HepG2 (cell line): ENCODE data around the gene TMEM14C. TPM values are rescaled to one million over a fixed set of nuclear protein-coding genes. Genes with fewer than 3 reads are reported as not detected.
A peak's percentile ranks its signal among the peaks of the same experiment; 100 is the strongest.

Experiments
- AKAP8 ChIP-seq: sonication (generic); formaldehyde crosslinking; IDR thresholded peaks from 2 replicates; pipeline ENCODE4 v1.5.1; 2020; ENCODE audit warnings: mild to moderate bottlenecking, missing genetic modification reagents
- ASH2L ChIP-seq: fragments of 300-600, 200-600 bp; sonication (generic); IDR thresholded peaks from 2 replicates; pipeline ENCODE4 v1.7.0; 2017; ENCODE audit warnings: low read depth, mild to moderate bottlenecking, moderate library complexity, mixed read lengths, low read length; ENCODE audit not compliant: insufficient read length
- CBX1 ChIP-seq: IDR thresholded peaks from one replicate; pipeline ENCODE4 v1.6.1; 2016; ENCODE audit warnings: antibody characterized with exemption, low read depth
- CBX2 ChIP-seq, 2 experiments: fragments of 200-600 bp in 1 of 2; sonication (generic); formaldehyde crosslinking in 1 of 2; IDR thresholded peaks; 2 replicates each; pipeline versions ENCODE4 v1.7.0 to v1.8.1; 2018 to 2022; ENCODE audit warnings: low read depth in 2 of 2, low read length in 1 of 2, mild to moderate bottlenecking in 1 of 2, missing genetic modification reagents in 1 of 2
- CSRNP1 ChIP-seq: sonication (generic); formaldehyde crosslinking; IDR thresholded peaks from 2 replicates; pipeline ENCODE4 v1.8.1; 2023; ENCODE audit warnings: mild to moderate bottlenecking, missing genetic modification reagents
- GMEB2 ChIP-seq: IDR thresholded peaks from 2 replicates; pipeline ENCODE4 v1.6.1; 2016; ENCODE audit warnings: missing biosample characterization, missing genetic modification reagents, low read depth
- HOXA5 ChIP-seq: sonication (generic); formaldehyde crosslinking; IDR thresholded peaks from 2 replicates; pipeline ENCODE4 v1.4.0; 2020; ENCODE audit warnings: missing genetic modification reagents
- MEF2D ChIP-seq: sonication (generic); formaldehyde crosslinking; IDR thresholded peaks from 2 replicates; pipeline ENCODE4 v1.5.1; 2020; ENCODE audit warnings: mild to moderate bottlenecking, missing genetic modification reagents
- MIER2 ChIP-seq: IDR thresholded peaks from 2 replicates; pipeline ENCODE4 v1.6.1; 2016; ENCODE audit warnings: missing biosample characterization, missing genetic modification reagents
- SMAD1 ChIP-seq: sonication (generic); formaldehyde crosslinking; IDR thresholded peaks from 2 replicates; pipeline ENCODE4 v1.4.0; 2020; ENCODE audit warnings: missing genetic modification reagents, low read depth, mild to moderate bottlenecking, borderline replicate concordance
- TAF1 ChIP-seq: sonication (generic); formaldehyde crosslinking; IDR thresholded peaks from 2 replicates; pipeline ENCODE4 v1.4.0; 2020; ENCODE audit warnings: missing genetic modification reagents
- ZBTB38 ChIP-seq: sonication (generic); formaldehyde crosslinking; IDR thresholded peaks from 2 replicates; pipeline ENCODE4 v1.5.1; 2020; ENCODE audit warnings: mild to moderate bottlenecking, missing genetic modification reagents
- ZNF30 ChIP-seq: sonication (generic); formaldehyde crosslinking; IDR thresholded peaks from 2 replicates; pipeline ENCODE4 v1.5.0; 2020; ENCODE audit warnings: mild to moderate bottlenecking, missing genetic modification reagents
- ZNF574 ChIP-seq: sonication (generic); formaldehyde crosslinking; IDR thresholded peaks from 2 replicates; pipeline ENCODE4 v1.4.0; 2020; ENCODE audit warnings: missing genetic modification reagents
- ZNF772 ChIP-seq: sonication (generic); formaldehyde crosslinking; IDR thresholded peaks from 2 replicates; pipeline ENCODE4 v1.5.0; 2020; ENCODE audit warnings: mild to moderate bottlenecking, missing genetic modification reagents
- ZNF891 ChIP-seq: sonication (generic); formaldehyde crosslinking; IDR thresholded peaks from 2 replicates; pipeline ENCODE4 v1.5.0; 2020; ENCODE audit warnings: mild to moderate bottlenecking, missing genetic modification reagents
- polyA plus RNA-seq, 8 experiments: library from polyadenylated mRNA; depleted of rRNA in 3 of 8; stranded (reverse) in 7 of 8; unstranded in 1 of 8; fragments of >200 nt; fragmentation: Illumina TruSeq in 4 of 8; extraction: Trizol in 4 of 8; gene quantifications; 2 replicates each; pipeline versions ENCODE4 v1.2.1 to v1.2.3, GENCODE V29; 2011 to 2016; ENCODE audit warnings: low read depth in 4 of 8, missing spikeins in 1 of 8, mixed read lengths in 1 of 8; ENCODE audit not compliant: insufficient read depth in 1 of 8
- total RNA-seq, 5 experiments: library from RNA; depleted of rRNA; stranded (reverse); fragments of >200 nt; fragmentation: Illumina TruSeq; extraction: Trizol; gene quantifications; 2 replicates each; pipeline ENCODE4 v1.2.3, GENCODE V29; 2016; ENCODE audit warnings: low read depth in 1 of 5
- TF ChIP-seq, protein P1 (sequence below): sonication (generic); formaldehyde crosslinking; IDR thresholded peaks from 2 replicates; pipeline ENCODE4 v1.9.0; 2021; ENCODE audit warnings: missing genetic modification reagents, mild to moderate bottlenecking, borderline replicate concordance
- TF ChIP-seq, protein P2 (sequence below): sonication (generic); formaldehyde crosslinking; IDR thresholded peaks from 2 replicates; pipeline ENCODE4 v1.4.0; 2020; ENCODE audit warnings: missing genetic modification reagents, low read depth, mild to moderate bottlenecking, borderline replicate concordance
- TF ChIP-seq, protein P3 (sequence below): sonication (generic); formaldehyde crosslinking; IDR thresholded peaks from 2 replicates; pipeline ENCODE4 v1.8.0; 2022; ENCODE audit warnings: missing genetic modification reagents, mild to moderate bottlenecking, inconsistent platforms, borderline replicate concordance

The TMEM14C gene
- total and polyA plus RNA-seq, 2 of the 13 experiments (the other 11 are each of a cell fraction or from before 2014, with no cell fraction given) = 184 TPM

GRCh38 chr6:10722820-10723566 is at the start of gene TMEM14C (continued):
- TF ChIP-seq, protein P1, sequence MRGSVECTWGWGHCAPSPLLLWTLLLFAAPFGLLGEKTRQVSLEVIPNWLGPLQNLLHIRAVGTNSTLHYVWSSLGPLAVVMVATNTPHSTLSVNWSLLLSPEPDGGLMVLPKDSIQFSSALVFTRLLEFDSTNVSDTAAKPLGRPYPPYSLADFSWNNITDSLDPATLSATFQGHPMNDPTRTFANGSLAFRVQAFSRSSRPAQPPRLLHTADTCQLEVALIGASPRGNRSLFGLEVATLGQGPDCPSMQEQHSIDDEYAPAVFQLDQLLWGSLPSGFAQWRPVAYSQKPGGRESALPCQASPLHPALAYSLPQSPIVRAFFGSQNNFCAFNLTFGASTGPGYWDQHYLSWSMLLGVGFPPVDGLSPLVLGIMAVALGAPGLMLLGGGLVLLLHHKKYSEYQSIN (CRISPR knock-in tag) = no peak
- TF ChIP-seq CSRNP1 (CRISPR knock-in tag) (peak; percentile 85), ZNF574 (CRISPR knock-in tag) (peak; percentile 90), AKAP8 (CRISPR knock-in tag) (peak; percentile 22; the same call in 1 of the 2 replicates), CBX2 (IDR thresholded peaks at IDR 0.05; ENCODE audit: low read depth, low read length) (no peak), CBX2 (CRISPR knock-in tag; IDR thresholded peaks at IDR 0.05; ENCODE audit: low read depth) (0 out of 2 replicates have a peak, but pooled peaks have one; percentile 35), SMAD1 (CRISPR knock-in tag) (peak; percentile 94; the same call in 1 of the 2 replicates), MEF2D (CRISPR knock-in tag) (peak; percentile 97), CBX1 (peak; percentile 92), ZBTB38 (peak; percentile 90), ZNF30 (CRISPR knock-in tag) (no peak), GMEB2 (CRISPR knock-in tag) (0 out of 2 replicates have a peak, but pooled peaks have one; percentile 23), ZNF772 (CRISPR knock-in tag) (peak; percentile 93), ASH2L (peak; percentile 90), TAF1 (CRISPR knock-in tag) (peak; percentile 97), HOXA5 (CRISPR knock-in tag) (peak; percentile 87), MIER2 (peak; percentile 66), ZNF891 (CRISPR knock-in tag) (0 out of 2 replicates have a peak, but pooled peaks have one; percentile 59)
- TF ChIP-seq, protein P2, sequence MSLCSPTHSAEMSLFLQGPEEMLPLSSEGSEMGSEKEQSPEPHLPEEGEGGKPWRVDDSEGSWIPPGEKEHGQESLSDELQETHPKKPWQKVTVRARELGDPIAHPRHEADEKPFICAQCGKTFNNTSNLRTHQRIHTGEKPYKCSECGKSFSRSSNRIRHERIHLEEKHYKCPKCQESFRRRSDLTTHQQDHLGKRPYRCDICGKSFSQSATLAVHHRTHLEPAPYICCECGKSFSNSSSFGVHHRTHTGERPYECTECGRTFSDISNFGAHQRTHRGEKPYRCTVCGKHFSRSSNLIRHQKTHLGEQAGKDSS (CRISPR knock-in tag) = peak; percentile 96
- TF ChIP-seq, protein P3, sequence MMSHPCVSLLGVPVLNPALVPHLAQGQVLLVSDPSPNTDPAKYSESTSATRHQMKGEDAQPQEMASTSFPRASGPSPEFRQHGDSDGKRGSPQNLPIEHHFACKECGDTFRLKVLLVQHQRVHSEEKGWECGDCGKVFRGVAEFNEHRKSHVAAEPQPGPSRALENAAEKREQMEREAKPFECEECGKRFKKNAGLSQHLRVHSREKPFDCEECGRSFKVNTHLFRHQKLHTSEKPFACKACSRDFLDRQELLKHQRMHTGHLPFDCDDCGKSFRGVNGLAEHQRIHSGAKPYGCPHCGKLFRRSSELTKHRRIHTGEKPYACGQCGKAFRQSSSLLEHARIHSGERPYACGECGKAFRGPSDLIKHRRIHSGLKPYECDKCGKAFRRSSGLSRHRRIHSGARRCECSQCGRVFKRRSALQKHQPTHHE = peak; percentile 78; the same call in 1 of the 2 replicates
